Central memory CD8-positive, alpha-beta T cell (primary cell): ENCODE results near the gene SMIM17.

Experiments
- ATAC-seq: fragments of 150-1000 bp; cut with Tn5 transposase; replicated peaks from 2 replicates; pipeline ENCODE4 v1.10.0; 2022; ENCODE audit warnings: mild to moderate bottlenecking, moderate FRiP score, moderate number of reproducible peaks; ENCODE audit not compliant: poor library complexity, severe bottlenecking; ENCODE audit errors: extremely low read depth
- DNase-seq, 2 donors: peaks; one replicate each; pipeline ENCODE4 v3.0.0; 2021; ENCODE audit warnings: low spot score in 2 of 2
- H3K27ac Mint-ChIP-seq: one replicate; pipeline ENCODE4 v1.8.0; 2022; ENCODE audit warnings: low read depth, mild to moderate bottlenecking, moderate library complexity, mixed read lengths
- H3K27me3 Mint-ChIP-seq: one replicate; pipeline ENCODE4 v1.8.0; 2022; ENCODE audit warnings: mixed read lengths
- H3K36me3 Mint-ChIP-seq: one replicate; pipeline ENCODE4 v1.8.0; 2022; ENCODE audit warnings: mild to moderate bottlenecking, moderate library complexity, mixed read lengths; ENCODE audit not compliant: insufficient read depth
- H3K4me1 Mint-ChIP-seq: one replicate; pipeline ENCODE4 v1.8.0; 2022; ENCODE audit warnings: mixed read lengths
- H3K4me3 Mint-ChIP-seq: one replicate; pipeline ENCODE4 v1.8.0; 2022; ENCODE audit warnings: mild to moderate bottlenecking, moderate library complexity, mixed read lengths
- H3K9me3 Mint-ChIP-seq: one replicate; pipeline ENCODE4 v1.8.0; 2022; ENCODE audit warnings: mixed read lengths

The SMIM17 gene

DNA sequence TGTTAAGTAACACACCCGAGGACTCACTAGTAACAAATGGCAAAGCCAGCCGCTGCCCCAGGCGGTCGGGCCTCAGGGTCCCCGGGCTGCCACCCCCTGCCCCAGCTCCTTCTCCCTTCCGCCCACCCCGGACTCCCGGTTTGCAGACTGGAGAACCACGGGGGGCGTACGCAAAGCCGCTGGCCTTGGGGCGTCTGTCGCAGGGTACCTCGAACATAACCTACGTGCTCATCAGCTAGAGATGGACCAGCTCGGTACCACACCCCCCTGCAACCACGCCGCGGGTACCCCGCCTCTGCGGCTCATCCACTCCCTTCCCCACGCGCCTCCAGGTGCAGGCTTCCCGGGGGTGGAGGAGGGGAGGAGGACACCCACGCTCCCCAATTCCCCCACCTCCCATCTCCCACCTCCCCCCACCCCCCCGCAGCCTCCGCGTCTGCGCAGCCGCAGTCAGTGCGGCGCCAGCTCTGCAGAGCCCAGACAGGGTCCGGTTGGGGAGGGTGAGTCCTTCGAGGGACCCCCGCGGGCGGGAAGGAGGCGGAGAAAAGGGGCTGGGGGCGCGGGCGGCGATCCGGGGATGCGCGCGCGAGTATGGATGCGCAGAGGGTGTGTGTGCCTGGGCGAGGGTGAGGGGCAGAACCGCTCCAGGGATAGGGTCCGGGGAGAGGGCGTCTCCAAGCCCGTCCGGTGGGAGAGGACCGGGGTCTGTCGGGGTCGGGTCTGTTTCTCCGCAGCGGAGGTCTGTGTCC is at the start of gene SMIM17:
TSS of gene SMIM17 (plus strand) at position 449 of the 749 bp plus-strand sequence. CDS start 2,509 bp downstream, outside the sequence.
- H3K27me3 Mint-ChIP-seq, result peaks cover 10% of the 10 kb centered on the region
- ATAC-seq, result no peak
- H3K27ac Mint-ChIP-seq, result no peak within 1 kb of the TSS
- no peaks in the 10 kb centered on the region for H3K36me3 Mint-ChIP-seq
- peaks cover 41% of the 10 kb centered on the region for H3K9me3 Mint-ChIP-seq
- no peak within 1 kb of the TSS for H3K4me3 Mint-ChIP-seq
- DNase-seq, result no peak
- no peaks in the 10 kb centered on the region for H3K4me1 Mint-ChIP-seq

DNA sequence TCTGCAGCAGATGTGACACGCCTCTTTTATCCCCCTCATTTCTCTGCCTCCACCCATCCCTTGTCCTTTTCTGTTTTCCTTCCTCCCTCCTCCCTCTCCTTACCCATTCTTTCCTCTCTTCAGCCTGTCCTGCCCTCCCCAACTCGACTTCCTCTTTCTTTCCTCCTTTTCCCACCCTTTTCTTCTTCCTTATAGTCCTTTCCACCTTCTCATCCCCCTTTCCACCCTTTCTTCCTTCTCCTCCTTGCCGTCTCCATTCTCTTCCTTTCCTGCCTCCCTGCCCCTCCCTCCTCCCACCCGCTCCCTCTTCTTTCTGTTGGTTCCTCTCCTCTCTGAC is 48.5 kb upstream of the SMIM17 start:
- H3K4me1 Mint-ChIP-seq, result peaks cover 33% of the 10 kb centered on the region
- H3K9me3 Mint-ChIP-seq, result peaks cover 6% of the 10 kb centered on the region
- peak overlapping the region; percentile 76 for H3K4me3 Mint-ChIP-seq
- peaks cover 11% of the 10 kb centered on the region for H3K36me3 Mint-ChIP-seq
- DNase-seq (no peak), ATAC-seq (no peak)
- H3K27me3 Mint-ChIP-seq, result no peaks in the 10 kb centered on the region
- H3K27ac Mint-ChIP-seq, result peak overlapping the region; percentile 94

DNA sequence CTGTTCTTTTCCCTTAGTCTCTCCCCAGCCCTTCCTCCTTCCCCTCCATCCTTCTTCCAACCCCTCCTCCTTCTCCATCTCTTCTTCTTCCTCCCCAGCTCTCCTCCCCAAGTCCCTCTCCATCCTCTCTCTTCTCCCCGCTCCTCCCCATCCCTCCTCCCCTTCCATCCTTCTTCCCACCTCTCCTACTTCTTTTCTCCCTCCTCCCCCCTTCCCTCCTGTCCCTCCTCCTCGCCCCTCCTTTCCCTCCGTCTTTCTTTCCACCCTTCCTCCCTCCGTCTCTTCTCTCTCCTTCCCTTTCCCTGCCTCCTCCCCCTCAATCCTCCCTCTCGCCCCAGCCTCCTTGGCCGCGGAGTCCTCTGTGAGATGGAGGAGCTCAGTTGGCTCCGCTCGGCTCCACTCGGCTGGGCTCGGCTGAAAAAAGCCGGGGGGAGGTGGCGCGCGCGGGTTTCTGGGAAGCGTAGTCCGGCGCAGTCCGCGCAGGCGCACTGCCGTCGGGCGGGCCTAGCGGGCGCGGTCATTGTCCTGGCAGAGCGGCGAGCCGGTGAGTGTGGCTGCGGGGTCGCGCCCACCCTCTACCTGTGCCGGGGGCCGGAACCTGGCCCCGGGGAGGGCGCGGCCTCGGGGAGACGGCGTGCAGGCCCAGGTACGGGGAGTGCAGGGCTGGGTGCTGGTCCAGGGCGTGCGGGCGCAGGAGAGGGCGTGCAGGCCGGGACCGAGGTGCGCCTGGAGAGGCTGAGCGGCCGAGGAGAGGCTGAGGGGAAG is 48.0 kb upstream of the SMIM17 start, which contains the start of gene ZNF71:
TSS of gene ZNF71 (plus strand) at position 520 of the 765 bp plus-strand sequence. CDS start 6,257 bp downstream, outside the sequence.
- H3K4me1 Mint-ChIP-seq, result peaks cover 33% of the 10 kb centered on the region
- no peaks in the 10 kb centered on the region for H3K27me3 Mint-ChIP-seq
- DNase-seq, result peak; percentile 69 to 73
- ATAC-seq, result peak; percentile 92
- peak within 1 kb of the TSS; percentile 94 for H3K27ac Mint-ChIP-seq
- peaks cover 11% of the 10 kb centered on the region for H3K36me3 Mint-ChIP-seq
- H3K4me3 Mint-ChIP-seq, result peak within 1 kb of the TSS; percentile 76
- peaks cover 6% of the 10 kb centered on the region for H3K9me3 Mint-ChIP-seq

DNA sequence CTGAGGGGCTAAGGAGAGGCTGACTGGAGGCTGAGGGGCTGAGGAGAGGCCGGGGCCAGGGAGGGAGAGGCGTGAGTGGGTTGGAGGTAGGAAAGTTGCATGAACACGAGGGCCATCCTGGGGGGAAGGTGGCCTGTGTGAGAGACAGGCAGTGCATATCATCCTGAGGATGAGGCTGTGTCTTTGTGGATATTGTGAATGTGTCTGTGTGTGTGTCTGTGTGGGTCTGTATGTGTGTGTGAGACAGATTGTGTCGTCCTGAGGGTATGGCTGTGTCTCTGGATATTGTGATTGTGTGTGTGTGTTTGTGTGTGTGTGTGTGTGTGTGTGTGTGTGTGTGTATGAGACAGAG is 47.4 kb upstream of the SMIM17 start:
- Mint-ChIP-seq H3K4me3 (peak overlapping the region; percentile 76), H3K4me1 (peaks cover 35% of the 10 kb centered on the region), H3K27me3 (no peaks in the 10 kb centered on the region), H3K9me3 (peaks cover 4% of the 10 kb centered on the region), H3K27ac (peak overlapping the region; percentile 94), H3K36me3 (peaks cover 11% of the 10 kb centered on the region)
- no peak for DNase-seq
- ATAC-seq, result peak; percentile 30

DNA sequence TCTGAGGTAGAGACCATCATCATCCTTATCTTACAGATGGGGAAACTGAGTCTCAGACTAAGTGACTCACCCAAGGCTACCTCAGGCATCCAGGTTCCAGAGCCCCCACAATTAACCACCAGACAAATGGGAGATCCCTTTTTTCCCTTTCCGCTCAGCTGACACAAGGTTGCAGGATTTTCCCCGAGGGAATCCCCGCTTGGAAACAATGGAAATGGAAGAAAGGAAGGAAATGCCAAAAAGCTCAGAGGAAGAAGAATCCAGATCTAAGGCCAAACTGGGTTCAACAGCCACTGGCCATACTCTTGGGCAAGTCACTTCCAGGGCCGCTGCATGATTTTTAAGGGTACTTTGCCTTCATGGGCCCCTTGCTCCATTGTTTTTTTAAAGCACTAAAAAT is 46.3 kb upstream of the SMIM17 start:
- H3K36me3 Mint-ChIP-seq, result peaks cover 11% of the 10 kb centered on the region
- H3K4me3 Mint-ChIP-seq, result peak overlapping the region; percentile 76
- H3K27ac Mint-ChIP-seq, result no peak overlapping the region
- ATAC-seq, result no peak
- H3K9me3 Mint-ChIP-seq, result peaks cover 5% of the 10 kb centered on the region
- no peaks in the 10 kb centered on the region for H3K27me3 Mint-ChIP-seq
- peaks cover 46% of the 10 kb centered on the region for H3K4me1 Mint-ChIP-seq
- no peak for DNase-seq

DNA sequence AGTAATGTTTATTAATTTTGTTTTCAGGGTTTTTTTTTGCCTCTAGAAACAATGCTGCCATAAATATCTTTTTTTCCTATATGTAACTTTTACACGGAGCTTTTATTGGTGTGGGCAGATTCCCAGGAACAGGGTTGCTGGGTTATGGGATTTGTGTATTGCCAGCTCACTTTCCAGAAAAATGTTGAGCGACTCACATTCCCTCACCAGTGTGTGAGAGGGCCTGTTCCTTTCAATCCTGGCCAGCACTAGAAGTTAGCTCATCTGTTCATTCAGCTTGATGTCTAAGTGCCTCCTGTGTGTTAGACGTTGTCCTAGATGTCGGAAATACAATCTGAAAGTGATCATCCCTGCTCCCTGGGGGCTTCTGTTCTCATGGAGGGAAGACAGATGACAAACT is 45.3 kb upstream of the SMIM17 start:
- ATAC-seq, result no peak
- Mint-ChIP-seq H3K9me3 (peaks cover 6% of the 10 kb centered on the region), H3K4me1 (peaks cover 47% of the 10 kb centered on the region), H3K4me3 (no peak overlapping the region), H3K27me3 (no peaks in the 10 kb centered on the region), H3K27ac (no peak overlapping the region), H3K36me3 (peaks cover 11% of the 10 kb centered on the region)
- no peak for DNase-seq

DNA sequence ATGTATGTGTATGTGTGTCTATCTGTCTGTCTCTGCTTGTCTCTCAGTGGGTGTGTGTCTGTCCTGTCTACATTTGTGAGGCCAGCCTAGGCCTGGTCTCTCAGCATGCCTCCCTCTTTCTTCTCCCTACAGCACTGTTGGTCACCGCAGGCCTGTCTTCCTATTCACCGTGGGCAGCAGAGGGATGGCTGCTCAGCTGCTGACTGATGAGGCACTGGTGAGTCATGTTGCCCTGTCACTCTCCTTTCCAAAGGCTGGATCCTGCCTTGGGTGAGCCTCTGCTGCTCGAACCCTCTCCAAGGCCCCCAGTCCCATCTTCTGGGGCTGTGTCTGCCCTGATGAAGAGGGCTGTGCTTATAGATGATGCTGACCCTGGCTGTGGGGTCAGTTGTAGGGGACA is 41.6 kb upstream of the SMIM17 start:
- H3K9me3 Mint-ChIP-seq, result peaks cover 6% of the 10 kb centered on the region
- no peak for ATAC-seq
- H3K27ac Mint-ChIP-seq, result no peak overlapping the region
- no peak for DNase-seq
- H3K4me1 Mint-ChIP-seq, result peaks cover 24% of the 10 kb centered on the region
- H3K36me3 Mint-ChIP-seq, result peaks cover 4% of the 10 kb centered on the region
- H3K4me3 Mint-ChIP-seq, result no peak overlapping the region
- H3K27me3 Mint-ChIP-seq, result no peaks in the 10 kb centered on the region

DNA sequence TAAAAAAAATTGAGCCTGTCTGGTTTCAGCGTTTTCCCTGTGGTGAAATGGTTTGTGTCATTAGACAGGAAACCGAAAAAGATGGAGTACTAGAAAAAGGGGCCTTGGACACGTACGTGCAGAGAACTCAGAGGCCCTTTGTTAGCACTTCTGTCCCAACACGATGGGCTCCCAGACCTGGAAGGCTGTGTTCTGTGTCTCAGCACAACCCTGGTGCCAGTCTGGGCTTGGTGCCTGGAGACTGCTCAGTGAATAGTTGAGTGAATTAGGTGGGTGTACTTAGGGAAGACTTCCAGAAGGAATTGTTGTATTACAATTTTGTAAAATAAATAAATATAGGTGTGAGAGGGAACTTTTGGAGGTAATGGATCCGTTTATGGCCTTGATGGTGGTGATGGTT is 39.1 kb upstream of the SMIM17 start:
- DNase-seq (no peak), ATAC-seq (no peak)
- H3K36me3 Mint-ChIP-seq, result peaks cover 3% of the 10 kb centered on the region
- peaks cover 16% of the 10 kb centered on the region for H3K9me3 Mint-ChIP-seq
- no peak overlapping the region for H3K27ac Mint-ChIP-seq
- H3K4me3 Mint-ChIP-seq, result no peak overlapping the region
- no peaks in the 10 kb centered on the region for H3K27me3 Mint-ChIP-seq
- peaks cover 14% of the 10 kb centered on the region for H3K4me1 Mint-ChIP-seq

DNA sequence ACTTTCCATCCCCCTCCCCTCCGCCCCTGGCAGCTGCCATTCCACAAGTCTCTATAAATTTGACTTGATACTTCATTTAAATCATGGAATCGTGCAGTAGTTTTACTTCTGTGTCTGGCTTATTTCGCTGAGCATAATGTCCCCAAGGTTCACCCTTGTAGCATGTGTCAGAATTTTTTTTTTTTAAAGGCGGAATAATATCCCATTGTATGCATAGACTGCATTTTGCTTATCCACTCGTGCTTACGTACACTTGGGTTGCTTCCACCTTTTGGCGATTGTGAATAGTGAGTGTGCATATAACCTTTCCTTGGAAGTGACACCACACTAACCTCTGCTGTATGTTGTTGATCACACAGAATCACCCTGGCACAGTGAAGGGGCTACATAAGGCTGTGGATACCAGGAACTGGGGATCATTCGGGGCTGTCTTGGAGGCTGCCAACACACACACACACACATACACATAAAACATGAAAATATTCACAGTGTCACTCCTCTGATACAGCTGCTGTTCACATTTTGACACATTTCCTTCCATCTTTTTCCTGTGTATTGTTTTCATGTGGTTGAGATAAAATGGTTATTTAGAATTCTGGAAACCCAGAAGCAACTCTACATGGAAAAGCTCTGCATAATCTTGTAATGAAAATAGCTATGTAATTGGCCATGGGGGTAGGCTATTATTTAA is 34.5 kb upstream of the SMIM17 start:
- ATAC-seq, result no peak
- Mint-ChIP-seq H3K27ac (no peak overlapping the region), H3K27me3 (no peaks in the 10 kb centered on the region), H3K9me3 (peaks cover 23% of the 10 kb centered on the region), H3K4me1 (peaks cover 11% of the 10 kb centered on the region), H3K4me3 (no peak overlapping the region), H3K36me3 (no peaks in the 10 kb centered on the region)
- DNase-seq, result no peak

DNA sequence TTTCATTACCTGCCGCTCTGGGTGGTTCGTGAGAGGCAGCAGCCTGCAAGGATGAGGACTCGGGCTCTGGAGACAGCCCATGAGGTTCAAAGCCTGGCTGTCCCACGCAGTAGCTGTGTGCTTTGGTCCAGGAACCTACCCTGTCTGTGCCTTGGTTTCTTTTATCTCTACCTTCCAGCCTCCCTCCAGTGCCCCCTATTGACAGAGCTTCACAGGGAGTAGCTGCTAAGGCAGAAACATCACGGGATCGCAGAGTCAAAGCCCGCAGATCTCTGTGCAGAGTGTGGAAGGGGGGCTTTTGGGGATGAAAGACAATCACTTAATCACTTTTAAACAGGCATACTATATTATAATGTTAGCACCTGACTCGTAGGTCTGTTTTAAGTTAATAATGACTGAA is 31.7 kb upstream of the SMIM17 start:
- Mint-ChIP-seq H3K9me3 (peaks cover 40% of the 10 kb centered on the region), H3K27ac (no peak overlapping the region), H3K4me1 (peaks cover 13% of the 10 kb centered on the region), H3K27me3 (no peaks in the 10 kb centered on the region), H3K4me3 (no peak overlapping the region), H3K36me3 (peaks cover 4% of the 10 kb centered on the region)
- ATAC-seq, result no peak
- no peak for DNase-seq

DNA sequence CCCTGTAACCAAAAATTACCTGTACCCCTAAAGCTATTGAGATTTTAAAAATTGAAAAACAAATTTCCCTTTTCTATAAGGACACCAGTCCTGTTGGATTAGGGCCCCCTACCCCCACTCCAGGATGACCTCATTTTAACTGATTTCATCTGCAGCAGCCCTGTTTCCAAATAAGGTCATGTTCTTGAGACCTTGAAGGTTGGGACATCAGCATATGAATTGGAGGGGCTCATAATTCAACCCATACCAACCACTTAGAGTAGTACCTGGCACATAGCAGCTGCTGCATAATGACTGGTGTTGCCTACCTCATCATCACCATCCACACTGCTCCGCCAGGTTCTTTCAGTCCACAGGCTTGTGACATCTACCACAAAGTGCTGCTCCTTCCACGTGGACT is 30.2 kb upstream of the SMIM17 start:
- H3K36me3 Mint-ChIP-seq, result peaks cover 4% of the 10 kb centered on the region
- no peak for DNase-seq
- no peak overlapping the region for H3K4me3 Mint-ChIP-seq
- peaks cover 13% of the 10 kb centered on the region for H3K4me1 Mint-ChIP-seq
- ATAC-seq, result no peak
- H3K27me3 Mint-ChIP-seq, result no peaks in the 10 kb centered on the region
- H3K27ac Mint-ChIP-seq, result no peak overlapping the region
- H3K9me3 Mint-ChIP-seq, result peaks cover 46% of the 10 kb centered on the region

DNA sequence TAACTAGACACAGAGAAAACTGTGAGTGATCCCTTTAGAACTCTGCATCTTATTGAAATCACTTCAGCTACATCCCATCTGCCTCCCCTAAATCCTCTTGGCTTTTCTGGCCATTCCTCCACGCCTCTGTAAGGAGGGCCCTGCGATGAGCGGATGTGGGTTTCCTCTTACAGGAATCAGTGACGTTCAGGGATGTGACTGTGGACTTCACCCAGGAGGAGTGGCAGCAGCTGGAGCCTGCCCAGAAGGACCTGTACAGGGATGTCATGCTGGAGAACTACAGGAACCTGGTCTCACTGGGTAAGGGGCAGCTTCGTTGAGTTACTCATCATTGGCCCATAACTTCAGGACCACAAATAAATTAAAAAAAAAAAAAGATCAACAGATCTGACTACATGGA is 29.3 kb upstream of the SMIM17 start:
- ATAC-seq (no peak), DNase-seq (no peak)
- H3K36me3 Mint-ChIP-seq, result peaks cover 5% of the 10 kb centered on the region
- H3K4me1 Mint-ChIP-seq, result peaks cover 13% of the 10 kb centered on the region
- no peak overlapping the region for H3K27ac Mint-ChIP-seq
- H3K9me3 Mint-ChIP-seq, result peaks cover 37% of the 10 kb centered on the region
- H3K27me3 Mint-ChIP-seq, result no peaks in the 10 kb centered on the region
- no peak overlapping the region for H3K4me3 Mint-ChIP-seq
